ENCODE measurements around the gene LBH.

DNA sequence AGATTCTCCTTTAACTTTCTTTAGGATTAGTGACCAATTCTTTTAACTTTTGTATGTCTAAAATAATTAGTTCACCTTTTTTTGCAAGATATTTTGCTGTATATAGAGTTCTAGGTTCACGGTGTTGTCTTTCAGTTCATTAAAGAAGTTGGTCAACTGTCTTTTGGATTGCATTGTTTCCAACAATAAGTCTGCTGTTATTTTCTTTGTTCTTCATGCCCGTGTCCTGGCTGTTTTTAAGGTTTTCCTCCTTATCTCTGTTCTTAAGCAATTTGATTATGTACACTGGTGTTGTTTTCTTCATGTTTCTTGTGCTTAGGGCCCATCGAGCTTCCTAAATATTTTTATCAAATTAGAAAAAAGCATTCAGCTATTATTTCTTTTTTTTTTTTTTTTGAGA is 54.4 kb downstream of the LBH start:
- no peak for TF ChIP-seq GATA3 (IDR thresholded peaks at IDR 0.05; ENCODE audit: low read depth, low read length)
- TF ChIP-seq GATA2 (IDR thresholded peaks at IDR 0.05; ENCODE audit: low read depth, low read length) = no peak
